Hepatocyte (in vitro differentiated cells): ENCODE measurements around the gene DOCK7. TPM values are rescaled to one million over a fixed set of nuclear protein-coding genes. Genes with fewer than 3 reads are reported as not detected.
A peak's percentile ranks its signal among the peaks of the same experiment; 100 is the strongest.

ENCODE experiments used
- DNase-seq: peaks from one replicate; pipeline ENCODE4 v3.0.0-alpha.2; 2016; ENCODE audit warnings: low spot score
- H2AFZ ChIP-seq: fragments of 200-600 bp; sonication (generic); 2 replicates; pipeline ENCODE4 v1.6.0; 2016; ENCODE audit warnings: antibody characterized with exemption, mild to moderate bottlenecking
- H3K27ac ChIP-seq: fragments of 200-600 bp; sonication (generic); 2 replicates; pipeline ENCODE4 v1.5.1; 2016; ENCODE audit warnings: mild to moderate bottlenecking
- H3K27me3 ChIP-seq: fragments of 200-600 bp; sonication (generic); 2 replicates; pipeline ENCODE4 v1.6.1; 2016
- H3K36me3 ChIP-seq: fragments of 200-600 bp; sonication (generic); replicated peaks from 2 replicates; pipeline ENCODE4 v1.5.1; 2016; ENCODE audit warnings: low read depth; ENCODE audit not compliant: insufficient read depth
- H3K4me1 ChIP-seq: fragments of 200-600 bp; sonication (generic); 2 replicates; pipeline ENCODE4 v1.5.1; 2016; ENCODE audit warnings: mild to moderate bottlenecking, moderate library complexity; ENCODE audit not compliant: insufficient read depth
- H3K4me2 ChIP-seq: fragments of 200-600 bp; sonication (generic); 2 replicates; pipeline ENCODE4 v1.6.0; 2016
- H3K4me3 ChIP-seq: fragments of 200-600 bp; sonication (generic); 2 replicates; pipeline ENCODE4 v1.5.1; 2016; ENCODE audit warnings: mild to moderate bottlenecking
- H3K79me2 ChIP-seq: fragments of 200-600 bp; sonication (generic); 2 replicates; pipeline ENCODE4 v1.6.0; 2017; ENCODE audit warnings: mild to moderate bottlenecking
- H3K9me2 ChIP-seq: fragments of 200-600 bp; sonication (generic); replicated peaks from 2 replicates; pipeline ENCODE4 v1.6.0; 2017; ENCODE audit warnings: mild to moderate bottlenecking; ENCODE audit not compliant: insufficient read depth
- H3K9me3 ChIP-seq: fragments of 200-600 bp; sonication (generic); 2 replicates; pipeline ENCODE4 v1.5.1; 2016; ENCODE audit warnings: low read depth, mild to moderate bottlenecking
- H4K20me1 ChIP-seq: fragments of 200-600 bp; sonication (generic); 2 replicates; pipeline ENCODE4 v1.6.0; 2016; ENCODE audit warnings: mild to moderate bottlenecking; ENCODE audit not compliant: insufficient read depth, poor library complexity, severe bottlenecking
- CTCF ChIP-seq: fragments of 200-600 bp; sonication (generic); IDR thresholded peaks from 2 replicates; pipeline ENCODE4 v1.5.1; 2016; ENCODE audit warnings: antibody characterized with exemption, mild to moderate bottlenecking; ENCODE audit not compliant: poor library complexity
- EZH2 ChIP-seq: fragments of 200-600 bp; sonication (generic); IDR thresholded peaks from 2 replicates; pipeline ENCODE4 v1.6.1; 2016; ENCODE audit warnings: antibody characterized with exemption, mild to moderate bottlenecking, borderline replicate concordance
- EZH2phosphoT487 ChIP-seq: fragments of 200-600 bp; sonication (generic); IDR thresholded peaks from one replicate; pipeline ENCODE4 v1.6.1; 2018; ENCODE audit warnings: antibody characterized with exemption, mild to moderate bottlenecking, low read depth, moderate library complexity; ENCODE audit not compliant: unreplicated experiment, severe bottlenecking
- WGBS: methylation state at CpG from one replicate; pipeline ENCODE4 v1.1.6; 2016; ENCODE audit warnings: low lambda C conversion rate; ENCODE audit errors: missing lambda C conversion rate; 5-methylcytosine and 5-hydroxymethylcytosine counted together
- polyA plus RNA-seq: library from polyadenylated mRNA; unstranded; fragments of >200 nt; fragmentation: Nextera tagmentation; extraction: Ambion mirVana; gene quantifications from 2 replicates; pipeline ENCODE4 v1.2.1, GENCODE V29; 2016
- total RNA-seq: library from RNA; depleted of rRNA; stranded (reverse); fragments of >200 nt; gene quantifications from 2 replicates; pipeline ENCODE4 v1.2.3, GENCODE V29; 2014

Gene DOCK7
- total and polyA plus RNA-seq, 2 experiments from 2014 or later: 22.4 to 53.4 TPM

- no peak for TF ChIP-seq EZH2
- TF ChIP-seq EZH2phosphoT487: no peak
- TF ChIP-seq CTCF: peak; percentile 21
- Histone ChIP-seq H3K9me2 (no peaks in the 10 kb centered on the region), H3K4me3 (no peak overlapping the region), H2AFZ (no peak overlapping the region), H3K4me2 (no peak overlapping the region), H3K27ac (no peak overlapping the region), H3K4me1 (peaks cover 7% of the 10 kb centered on the region), H3K27me3 (no peaks in the 10 kb centered on the region), H3K79me2 (peaks cover 16% of the 10 kb centered on the region), H4K20me1 (peaks cover 11% of the 10 kb centered on the region), H3K9me3 (no peaks in the 10 kb centered on the region), H3K36me3 (no peaks in the 10 kb centered on the region)
- 89% methylated on average over 10 of the region's 10 CpGs for WGBS
- no peak for DNase-seq
Observed at GRCh38 chr1:62433861-62434617, 254.1 kb downstream of the DOCK7 start.

- no peak for TF ChIP-seq EZH2
- no peak for TF ChIP-seq CTCF
- TF ChIP-seq EZH2phosphoT487: no peak
- DNase-seq: no peak
Observed at GRCh38 chr1:62429581-62429980, 258.6 kb downstream of the DOCK7 start.

GRCh38 chr1:62428351-62428750 is 259.8 kb downstream of the DOCK7 start:
- H2AFZ ChIP-seq: no peak overlapping the region
- no peak overlapping the region for H3K27ac ChIP-seq
- H3K27me3 ChIP-seq: no peaks in the 10 kb centered on the region
- H3K4me1 ChIP-seq: no peaks in the 10 kb centered on the region
- TF ChIP-seq EZH2 (no peak), CTCF (no peak), EZH2phosphoT487 (no peak)
- no peak for DNase-seq
- no peak overlapping the region for H3K4me3 ChIP-seq
- H3K36me3 ChIP-seq: no peaks in the 10 kb centered on the region
- no peaks in the 10 kb centered on the region for H3K9me2 ChIP-seq
- no peaks in the 10 kb centered on the region for H4K20me1 ChIP-seq
- WGBS: 86% methylated on average over 4 of the region's 4 CpGs
- no peaks in the 10 kb centered on the region for H3K9me3 ChIP-seq
- no peak overlapping the region for H3K4me2 ChIP-seq
- H3K79me2 ChIP-seq: no peaks in the 10 kb centered on the region

More at GRCh38 chr1:62429581-62429980, 258.6 kb downstream of the DOCK7 start:
- H3K4me1 ChIP-seq: no peaks in the 10 kb centered on the region
- no peaks in the 10 kb centered on the region for H3K9me3 ChIP-seq
- H3K9me2 ChIP-seq: no peaks in the 10 kb centered on the region
- no peaks in the 10 kb centered on the region for H3K79me2 ChIP-seq
- H4K20me1 ChIP-seq: no peaks in the 10 kb centered on the region
- H3K36me3 ChIP-seq: no peaks in the 10 kb centered on the region
- no peak overlapping the region for H3K4me3 ChIP-seq
- H3K4me2 ChIP-seq: no peak overlapping the region
- no peak overlapping the region for H3K27ac ChIP-seq
- H3K27me3 ChIP-seq: no peaks in the 10 kb centered on the region
- no peak overlapping the region for H2AFZ ChIP-seq
- WGBS: 91% methylated on average over 2 of the region's 2 CpGs
